Testis (tissue), 5 donors: ENCODE results near the gene ZNF20. TPM values are rescaled to one million over a fixed set of nuclear protein-coding genes. Genes with fewer than 3 reads are reported as not detected.

Experiments used
- DNase-seq: peaks from one replicate; pipeline ENCODE4 v3.0.0-alpha.2; 2019
- H3K27ac ChIP-seq, 2 donors: fragments of 200-600 bp; sonication (generic); one replicate each; pipeline ENCODE4 v1.5.1; 2019
- H3K27me3 ChIP-seq: fragments of 200-600 bp; sonication (generic); one replicate; pipeline ENCODE4 v1.5.1; 2019
- H3K36me3 ChIP-seq: fragments of 200-600 bp; sonication (generic); one replicate; pipeline ENCODE4 v1.5.1; 2017; ENCODE audit warnings: low read depth; ENCODE audit errors: missing control alignments
- H3K4me1 ChIP-seq: fragments of 200-600 bp; sonication (generic); one replicate; pipeline ENCODE4 v1.5.1; 2019
- H3K4me3 ChIP-seq, 2 donors: fragments of 200-600 bp; sonication (generic); one replicate each; pipeline ENCODE4 v1.5.1; 2017 to 2019
- H3K9me3 ChIP-seq: fragments of 200-600 bp; sonication (generic); one replicate; pipeline ENCODE4 v1.5.1; 2017
- CTCF ChIP-seq, 3 experiments: fragments of 450-650 bp in 2 of 3; fragments of 200-600 bp in 1 of 3; sonication (generic) in 1 of 3; IDR thresholded peaks; one replicate each; pipeline ENCODE4 v1.5.1; 2016 to 2019; ENCODE audit warnings: antibody characterized with exemption in 3 of 3, mild to moderate bottlenecking in 2 of 3, moderate library complexity in 1 of 3
- POLR2A ChIP-seq: fragments of 450-650 bp; IDR thresholded peaks from one replicate; pipeline ENCODE4 v1.6.1; 2017; ENCODE audit warnings: antibody characterized with exemption, mild to moderate bottlenecking, moderate library complexity
- WGBS, 2 donors: methylation state at CpG; one replicate each; pipeline ENCODE4 v1.1.5; 2018; 5-methylcytosine and 5-hydroxymethylcytosine counted together
- intact Hi-C: fragments of 100-400 bp; cut with DNase I; formaldehyde crosslinking; loops from one replicate; pipeline ENCODE4 v1.15.1; 2023; ENCODE audit warnings: low total_unique reads
- long read RNA-seq, 2 donors: transcript quantifications; one replicate each; lab custom pipeline, GENCODE V29; 2026
- polyA plus RNA-seq: library from polyadenylated mRNA; stranded (reverse); fragments of 350-450 nt; fragmentation: Illumina TruSeq; extraction: RNeasy Lipid Tissue Mini Kit (QIAGEN cat#74804); gene quantifications from one replicate; pipeline ENCODE4 v1.2.3, GENCODE V29; 2014; ENCODE audit warnings: low read depth, low replicate concordance; ENCODE audit not compliant: insufficient read depth
- total RNA-seq, 2 donors: library from RNA; depleted of rRNA; stranded (reverse); fragments of >200 nt; gene quantifications; one replicate each; pipeline ENCODE4 v1.2.3, GENCODE V29; 2016

The ZNF20 gene
- total RNA-seq = 1 to 10 TPM; 7.5 to 8.9 TPM
- 10.9 TPM for polyA plus RNA-seq
- long read RNA-seq, donor 1, partial matches to known transcripts = 0 of 2 reads
- long read RNA-seq, donor 1, other reads (novel, unspliced or antisense) = 0 of 2 reads
- long read RNA-seq, donor 2, partial matches to known transcripts = 0 of 2 reads
- long read RNA-seq, donor 2, other reads (novel, unspliced or antisense) = 0 of 2 reads

GRCh38 chr19:12139885-12140544 lies at the start of gene ZNF20:
Gene ZNF20 (minus strand): TSS chr19:12140350. CDS start chr19:12140182, 168 bp downstream.
- Histone ChIP-seq H3K4me1 (peaks cover 13% of the 10 kb centered on the region), H3K4me3 (peak within 1 kb of the TSS; percentile 79 to 95), H3K36me3 (no peaks in the 10 kb centered on the region), H3K27me3 (no peaks in the 10 kb centered on the region), H3K9me3 (no peaks in the 10 kb centered on the region), H3K27ac (peak within 1 kb of the TSS; percentile 63 to 87)
- intact Hi-C loops = no loop called here
- WGBS, 2 donors = 0 to 1% methylated on average over 36 to 49 of the region's 49 CpGs
- DNase-seq = peak; percentile 98
- TF ChIP-seq CTCF (IDR thresholded peaks at IDR 0.05) (peak in 1 of 3 experiments; percentile 23), POLR2A (no peak)

GRCh38 chr19:12187625-12188024 lies 47.5 kb upstream of the ZNF20 start:
- WGBS, 2 donors = 96% methylated on average over 6 of the region's 6 CpGs
- TF ChIP-seq CTCF (IDR thresholded peaks at IDR 0.05) (no peak), POLR2A (no peak)
- Histone ChIP-seq H3K4me1 (no peaks in the 10 kb centered on the region), H3K27me3 (no peaks in the 10 kb centered on the region), H3K4me3 (no peak overlapping the region), H3K27ac (no peak overlapping the region), H3K36me3 (no peaks in the 10 kb centered on the region), H3K9me3 (no peaks in the 10 kb centered on the region)
- intact Hi-C loops = no loop called here
- no peak for DNase-seq

- H3K4me3 ChIP-seq = no peak overlapping the region
- no peaks in the 10 kb centered on the region for H3K36me3 ChIP-seq
- H3K4me1 ChIP-seq = no peaks in the 10 kb centered on the region
- TF ChIP-seq CTCF (IDR thresholded peaks at IDR 0.05) (no peak), POLR2A (no peak)
- H3K27ac ChIP-seq = no peak overlapping the region
- H3K27me3 ChIP-seq = no peaks in the 10 kb centered on the region
- intact Hi-C loops = no loop called here
- 95 to 96% methylated on average over 3 of the region's 3 CpGs for WGBS, 2 donors
- no peak for DNase-seq
- H3K9me3 ChIP-seq = no peaks in the 10 kb centered on the region
These were observed 40.2 kb upstream of the ZNF20 start for GRCh38 chr19:12180377-12180776.

GRCh38 chr19:12166626-12167025 lies 26.5 kb upstream of the ZNF20 start:
- no peaks in the 10 kb centered on the region for H3K36me3 ChIP-seq
- no peak overlapping the region for H3K4me3 ChIP-seq
- no peak for DNase-seq
- H3K9me3 ChIP-seq = no peaks in the 10 kb centered on the region
- no peak for TF ChIP-seq POLR2A
- TF ChIP-seq CTCF (IDR thresholded peaks at IDR 0.05) = no peak
- no peak overlapping the region for H3K27ac ChIP-seq
- peaks cover 26% of the 10 kb centered on the region for H3K4me1 ChIP-seq
- 82 to 86% methylated on average over 1 of the region's 1 CpG for WGBS, 2 donors
- no peaks in the 10 kb centered on the region for H3K27me3 ChIP-seq
- intact Hi-C loops = no loop called here

- H3K4me3 ChIP-seq = peak overlapping the region; percentile 70 to 99
- WGBS, 2 donors = 0 to 7% methylated on average over 2 of the region's 2 CpGs
- intact Hi-C loops = no loop called here
- H3K36me3 ChIP-seq = no peaks in the 10 kb centered on the region
- no peak for DNase-seq
- H3K4me1 ChIP-seq = peaks cover 26% of the 10 kb centered on the region
- no peaks in the 10 kb centered on the region for H3K9me3 ChIP-seq
- peak overlapping the region in 1 of 2 donors; percentile 91 for H3K27ac ChIP-seq
- no peak for TF ChIP-seq CTCF (IDR thresholded peaks at IDR 0.05)
- TF ChIP-seq POLR2A = no peak
- no peaks in the 10 kb centered on the region for H3K27me3 ChIP-seq
These were observed 23.7 kb upstream of the ZNF20 start for GRCh38 chr19:12163826-12164225.
